Epithelial cell of proximal tubule (primary cell): ENCODE results near the gene CYP11A1. TPM values are rescaled to one million over a fixed set of nuclear protein-coding genes. Genes with fewer than 3 reads are reported as not detected.

Experiments
- DNase-seq: peaks from one replicate; pipeline ENCODE4 v3.0.0-alpha.2; 2011; ENCODE audit warnings: low read depth
- H3K4me3 ChIP-seq: 2 replicates; pipeline ENCODE4 v1.5.1; 2011; ENCODE audit warnings: low read depth, mild to moderate bottlenecking, low read length
- CTCF ChIP-seq: conservative IDR thresholded peaks from 2 replicates; pipeline ENCODE4 v1.5.1; 2012; ENCODE audit warnings: low read depth, mild to moderate bottlenecking, low read length
- total RNA-seq: library from RNA; depleted of rRNA; stranded (reverse); fragments of >200 nt; gene quantifications from 2 replicates; pipeline ENCODE4 v1.2.3, GENCODE V29; 2015

The CYP11A1 gene
- total RNA-seq, 1 donor from 2014 or later = 2.6 TPM

DNA sequence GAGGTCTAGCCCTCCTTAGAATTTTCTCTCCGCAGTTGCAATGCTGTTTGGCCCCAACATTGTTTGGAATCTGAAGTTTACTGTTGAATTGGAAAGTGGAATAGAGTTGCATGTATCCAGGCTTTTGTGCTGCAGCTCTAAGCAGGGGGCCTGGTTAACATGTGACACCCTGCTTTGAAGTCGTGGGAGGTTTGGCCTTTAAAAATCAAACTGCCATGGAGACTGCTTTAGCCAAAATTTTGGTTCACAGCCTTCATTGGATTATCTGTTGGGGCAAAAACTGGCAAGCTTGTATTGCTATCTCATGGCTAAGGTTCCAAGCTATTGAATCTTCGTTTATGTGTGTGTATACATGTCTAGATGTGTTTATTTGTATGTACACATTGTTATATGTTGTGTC, 15.8 kb downstream of the CYP11A1 start:
- no peak for TF ChIP-seq CTCF
- no peak for DNase-seq
- H3K4me3 ChIP-seq = no peak overlapping the region

DNA sequence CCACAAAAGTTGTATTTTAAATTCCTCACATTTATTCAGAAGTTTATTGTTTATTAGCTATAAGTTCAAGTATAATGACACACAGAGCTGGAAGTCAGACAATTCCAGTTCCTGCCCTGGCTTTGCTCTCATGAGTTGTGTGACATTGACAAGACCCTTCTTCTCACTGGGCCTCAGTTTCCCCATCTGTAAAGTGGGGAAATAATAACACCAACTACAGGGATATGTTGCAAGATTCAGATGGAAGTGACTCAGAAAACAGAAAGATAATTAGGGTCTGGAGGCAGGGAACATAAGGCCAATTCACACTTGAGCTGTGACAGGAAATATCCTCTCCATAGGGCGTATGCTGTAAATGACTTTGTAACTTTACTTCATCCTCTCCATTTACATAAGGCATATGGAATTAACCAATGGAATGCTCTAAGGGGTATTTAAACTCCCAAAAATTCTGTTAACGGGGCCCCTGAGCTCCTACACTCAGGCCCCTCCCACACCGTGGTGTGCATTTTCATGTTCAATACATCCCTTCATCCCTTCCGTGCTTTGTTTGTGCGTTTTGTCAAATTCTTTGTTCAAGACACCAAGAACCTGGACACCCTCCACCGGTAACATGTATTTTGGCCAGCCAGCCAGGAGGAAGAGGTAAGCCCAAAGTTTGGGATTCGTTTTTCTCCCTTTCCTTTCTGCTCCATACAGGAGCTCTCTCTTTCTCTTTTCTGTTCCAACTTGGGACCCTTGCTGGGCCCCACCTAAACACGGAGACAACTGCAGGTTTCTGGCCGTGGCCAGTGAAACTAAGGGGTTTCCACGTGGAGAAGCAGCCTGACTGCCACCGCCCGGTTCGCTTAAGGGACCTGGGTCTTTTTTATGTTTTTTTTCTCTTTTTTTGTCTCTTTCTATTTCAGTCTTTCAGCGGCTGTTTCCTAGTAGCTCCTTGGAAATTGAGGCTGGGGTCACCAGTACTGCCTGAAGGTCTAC, 16.9 kb downstream of the CYP11A1 start:
- no peak overlapping the region for H3K4me3 ChIP-seq
- no peak for TF ChIP-seq CTCF

DNA sequence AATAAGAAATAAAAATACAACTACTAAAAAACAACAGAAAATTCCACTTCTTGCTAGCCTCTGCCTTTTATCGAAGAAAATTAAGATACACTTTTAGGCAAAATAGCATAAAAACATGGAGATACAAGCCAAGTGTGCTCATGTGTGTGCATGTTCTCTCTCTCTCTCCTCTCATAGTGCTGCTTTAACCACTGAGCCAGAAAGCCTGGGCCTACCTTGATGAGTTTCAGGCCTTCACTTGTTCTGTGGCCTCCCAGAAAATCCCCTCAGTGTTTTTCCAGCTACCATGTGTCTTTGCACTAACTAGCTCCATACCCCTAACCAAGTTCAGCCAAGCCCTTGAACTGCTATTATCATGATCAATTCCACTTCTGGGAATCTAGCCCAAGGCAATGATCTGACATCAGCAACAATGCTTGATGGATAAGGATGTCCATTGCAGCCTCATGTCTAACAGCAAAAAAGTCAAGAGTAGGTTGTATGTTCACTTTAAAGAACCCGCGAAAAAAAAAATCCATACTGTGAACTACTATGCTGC, 18.1 kb downstream of the CYP11A1 start:
- no peak for DNase-seq
- no peak overlapping the region for H3K4me3 ChIP-seq
- no peak for TF ChIP-seq CTCF

More for the DNA sequence above, 16.9 kb downstream of the CYP11A1 start:
- DNase-seq = no peak

DNA sequence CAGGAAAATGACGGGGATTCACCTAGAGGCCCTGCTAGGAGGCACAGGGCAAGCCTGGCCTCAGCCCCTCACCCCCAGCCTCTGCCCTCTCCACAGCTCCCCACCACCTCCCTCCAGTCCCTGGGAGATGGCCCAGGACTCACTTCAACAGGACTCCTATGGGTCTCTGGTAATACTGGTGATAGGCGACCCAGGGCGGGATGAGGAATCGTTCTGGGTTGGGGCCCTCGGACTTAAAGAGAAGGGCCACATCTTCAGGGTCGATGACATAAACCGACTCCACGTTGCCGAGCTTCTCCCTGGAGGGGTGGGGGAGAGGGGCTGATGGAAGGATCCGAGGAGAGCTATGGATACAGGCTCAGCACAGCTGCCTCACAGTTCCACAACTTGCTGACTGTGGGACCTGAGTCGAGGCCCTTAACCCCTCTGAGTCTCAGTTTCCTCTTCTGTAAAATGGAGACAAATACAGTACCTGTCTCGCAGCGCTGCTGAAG, 19.6 kb downstream of the CYP11A1 start:
- no peak for TF ChIP-seq CTCF
- no peak for DNase-seq
- H3K4me3 ChIP-seq = no peak overlapping the region

GRCh38 chr15:74345051-74345450, 22.4 kb downstream of the CYP11A1 start:
- DNase-seq = no peak
- no peak overlapping the region for H3K4me3 ChIP-seq
- TF ChIP-seq CTCF = no peak

DNA sequence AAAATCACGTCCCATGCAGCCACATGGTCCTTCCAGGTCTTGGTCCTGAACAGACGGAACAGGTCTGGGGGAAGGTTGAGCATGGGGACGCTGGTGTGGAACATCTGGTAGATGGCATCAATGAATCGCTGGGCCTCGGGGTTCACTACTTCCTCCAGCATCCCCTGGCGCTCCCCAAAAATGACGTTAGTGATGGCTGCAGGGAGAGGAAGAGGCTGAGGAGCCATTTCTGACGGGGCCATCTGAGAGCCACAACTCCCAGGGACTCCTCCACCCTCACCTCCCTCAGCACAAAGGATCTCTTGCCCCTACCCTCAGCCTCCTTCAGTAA, 23.7 kb downstream of the CYP11A1 start:
- TF ChIP-seq CTCF = no peak
- DNase-seq = no peak
- no peak overlapping the region for H3K4me3 ChIP-seq
